ENCODE data around the gene FMO1. TPM values are rescaled to one million over a fixed set of nuclear protein-coding genes. Genes with fewer than 3 reads are reported as not detected.

FMO1 gene
- total RNA-seq, 2 experiments from 2014 or later: not detected

DNA sequence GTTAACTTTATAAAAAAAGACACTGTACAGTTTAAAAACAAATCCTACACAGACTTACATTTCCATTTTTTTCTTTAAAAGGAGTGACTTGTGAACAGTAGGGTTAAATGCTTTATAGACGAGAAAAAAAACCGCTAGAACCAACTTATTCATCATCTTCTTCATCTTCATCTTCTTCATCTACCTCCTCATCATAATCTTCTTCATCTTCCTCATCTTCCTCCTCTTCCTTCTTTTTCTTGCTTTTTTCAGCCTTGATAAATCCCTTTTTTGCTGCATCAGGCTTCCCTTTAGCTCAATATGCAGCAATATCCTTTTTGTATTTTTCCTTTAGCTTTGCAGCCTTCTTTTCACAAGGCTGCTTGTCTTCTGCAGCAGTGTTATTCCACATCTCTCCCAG, 22.5 kb downstream of the FMO1 start:
- Mint-ChIP-seq H3K4me1 (ENCODE audit: low read depth) (no peaks in the 10 kb centered on the region), H3K9me3 (no peaks in the 10 kb centered on the region), H3K4me3 (no peak overlapping the region), H3K27me3 (peaks cover 10% of the 10 kb centered on the region), H3K27ac (no peak overlapping the region), H3K36me3 (ENCODE audit: low read depth) (no peaks in the 10 kb centered on the region)
- TF ChIP-seq, protein P1, sequence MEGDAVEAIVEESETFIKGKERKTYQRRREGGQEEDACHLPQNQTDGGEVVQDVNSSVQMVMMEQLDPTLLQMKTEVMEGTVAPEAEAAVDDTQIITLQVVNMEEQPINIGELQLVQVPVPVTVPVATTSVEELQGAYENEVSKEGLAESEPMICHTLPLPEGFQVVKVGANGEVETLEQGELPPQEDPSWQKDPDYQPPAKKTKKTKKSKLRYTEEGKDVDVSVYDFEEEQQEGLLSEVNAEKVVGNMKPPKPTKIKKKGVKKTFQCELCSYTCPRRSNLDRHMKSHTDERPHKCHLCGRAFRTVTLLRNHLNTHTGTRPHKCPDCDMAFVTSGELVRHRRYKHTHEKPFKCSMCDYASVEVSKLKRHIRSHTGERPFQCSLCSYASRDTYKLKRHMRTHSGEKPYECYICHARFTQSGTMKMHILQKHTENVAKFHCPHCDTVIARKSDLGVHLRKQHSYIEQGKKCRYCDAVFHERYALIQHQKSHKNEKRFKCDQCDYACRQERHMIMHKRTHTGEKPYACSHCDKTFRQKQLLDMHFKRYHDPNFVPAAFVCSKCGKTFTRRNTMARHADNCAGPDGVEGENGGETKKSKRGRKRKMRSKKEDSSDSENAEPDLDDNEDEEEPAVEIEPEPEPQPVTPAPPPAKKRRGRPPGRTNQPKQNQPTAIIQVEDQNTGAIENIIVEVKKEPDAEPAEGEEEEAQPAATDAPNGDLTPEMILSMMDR (IDR thresholded peaks at IDR 0.05): no peak
- intact Hi-C loops (cut with micrococcal nuclease): no loop called here
- POLR2A ChIA-PET: interaction anchor here (0.7 kb wide), 1 partner anchor 121 kb away, joined by 3 read pairs; no protein-coding TSS in a partner anchor
- CTCF ChIA-PET: no interaction called here
- DNase-seq (no peak), ATAC-seq (no peak)

DNA sequence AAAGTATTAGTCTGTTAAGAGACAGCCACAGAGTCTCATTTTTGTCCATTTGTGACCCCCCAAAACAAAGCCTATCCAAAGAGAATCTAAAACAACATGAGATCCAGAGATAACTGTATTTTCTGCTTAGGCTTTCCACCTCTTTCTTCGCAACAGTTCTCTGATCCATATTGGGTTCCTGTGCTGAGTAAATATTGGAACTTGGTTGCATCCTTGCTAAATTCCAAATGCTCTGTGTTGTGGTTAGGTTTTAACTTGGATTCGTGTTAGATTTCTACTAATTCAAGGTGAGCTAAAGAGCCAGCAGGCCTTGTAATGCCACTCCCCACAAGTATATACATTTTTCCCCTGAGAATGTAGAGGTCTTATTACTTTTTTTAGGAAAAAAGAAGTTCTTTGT, 29.2 kb downstream of the FMO1 start:
- peaks cover 18% of the 10 kb centered on the region for H3K27me3 Mint-ChIP-seq
- ATAC-seq: no peak
- no peaks in the 10 kb centered on the region for H3K9me3 Mint-ChIP-seq
- H3K4me1 Mint-ChIP-seq (ENCODE audit: low read depth): no peaks in the 10 kb centered on the region
- ChIA-PET POLR2A (no interaction called here), CTCF (interaction anchor here (1.0 to 1.2 kb wide), 2 partner anchors 11 to 36 kb away, joined by 3 read pairs; no protein-coding TSS in a partner anchor)
- H3K4me3 Mint-ChIP-seq: no peak overlapping the region
- TF ChIP-seq, protein P1 (IDR thresholded peaks at IDR 0.05): no peak
- no peak overlapping the region for H3K27ac Mint-ChIP-seq
- H3K36me3 Mint-ChIP-seq (ENCODE audit: low read depth): no peaks in the 10 kb centered on the region
- no peak for DNase-seq
- intact Hi-C loops (cut with micrococcal nuclease): no loop called here

DNA sequence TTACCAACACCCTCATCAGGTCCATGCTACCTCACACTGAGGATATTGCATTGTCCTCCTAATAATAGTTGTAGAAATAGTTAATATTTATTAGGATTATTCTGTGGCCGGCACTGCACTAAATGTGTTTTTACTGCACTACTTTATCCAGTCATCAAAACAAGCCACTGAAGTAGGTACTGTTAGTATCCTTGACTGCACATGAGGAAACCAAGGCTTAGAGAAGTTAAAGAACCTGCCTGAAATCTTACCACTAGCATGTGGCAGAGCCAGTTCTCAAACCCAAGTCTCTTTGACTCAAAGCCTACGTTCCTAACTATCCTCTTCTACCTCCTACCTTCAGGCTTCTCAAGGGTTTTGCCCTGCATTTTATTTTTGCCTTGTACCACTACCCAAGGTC, 30.9 kb downstream of the FMO1 start:
- ChIA-PET POLR2A (no interaction called here), CTCF (no interaction called here)
- TF ChIP-seq, protein P1 (IDR thresholded peaks at IDR 0.05): no peak
- no peak overlapping the region for H3K4me3 Mint-ChIP-seq
- H3K27me3 Mint-ChIP-seq: peaks cover 18% of the 10 kb centered on the region
- intact Hi-C loops (cut with micrococcal nuclease): no loop called here
- H3K27ac Mint-ChIP-seq: no peak overlapping the region
- H3K9me3 Mint-ChIP-seq: no peaks in the 10 kb centered on the region
- DNase-seq: no peak
- no peaks in the 10 kb centered on the region for H3K36me3 Mint-ChIP-seq (ENCODE audit: low read depth)
- no peak for ATAC-seq
- H3K4me1 Mint-ChIP-seq (ENCODE audit: low read depth): no peaks in the 10 kb centered on the region

DNA sequence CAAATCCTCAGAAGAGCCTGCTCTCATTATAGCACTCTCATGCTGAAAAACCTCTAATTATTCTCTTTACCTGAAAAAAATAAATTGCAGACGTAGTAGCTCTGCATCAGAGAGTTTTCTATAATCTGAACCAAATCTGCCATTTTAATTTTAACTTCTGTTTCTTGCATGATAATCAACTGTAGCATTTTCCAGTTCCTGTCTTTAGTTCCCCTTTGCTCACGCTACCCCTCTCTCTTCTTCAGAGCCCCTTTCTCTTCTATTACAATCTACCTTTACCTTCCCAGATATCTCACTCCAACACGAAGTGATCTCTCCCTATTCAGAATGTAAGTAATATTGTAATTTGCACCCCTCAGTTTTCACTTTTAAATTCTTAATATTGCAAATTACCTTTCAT, 31.4 kb downstream of the FMO1 start:
- no peaks in the 10 kb centered on the region for H3K4me1 Mint-ChIP-seq (ENCODE audit: low read depth)
- CTCF ChIA-PET: no interaction called here
- no peak for DNase-seq
- H3K27me3 Mint-ChIP-seq: peaks cover 18% of the 10 kb centered on the region
- no peaks in the 10 kb centered on the region for H3K36me3 Mint-ChIP-seq (ENCODE audit: low read depth)
- TF ChIP-seq, protein P1 (IDR thresholded peaks at IDR 0.05): no peak
- no peak overlapping the region for H3K27ac Mint-ChIP-seq
- no peak for ATAC-seq
- no peaks in the 10 kb centered on the region for H3K9me3 Mint-ChIP-seq
- POLR2A ChIA-PET: no interaction called here
- H3K4me3 Mint-ChIP-seq: no peak overlapping the region
- intact Hi-C loops (cut with micrococcal nuclease): no loop called here

DNA sequence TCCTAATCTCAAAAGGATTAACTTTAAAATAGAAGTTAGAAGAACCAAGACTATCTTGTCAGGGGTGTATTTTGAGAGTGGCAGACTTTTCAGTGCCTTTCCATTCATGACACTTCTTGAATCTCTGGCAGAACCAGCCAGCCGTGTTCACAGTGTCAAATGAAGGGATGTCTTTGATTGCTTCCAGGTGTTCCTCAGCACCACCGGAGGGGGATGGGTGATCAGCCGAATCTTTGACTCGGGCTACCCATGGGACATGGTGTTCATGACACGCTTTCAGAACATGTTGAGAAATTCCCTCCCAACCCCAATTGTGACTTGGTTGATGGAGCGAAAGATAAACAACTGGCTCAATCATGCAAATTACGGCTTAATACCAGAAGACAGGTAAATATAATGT, 32.3 kb downstream of the FMO1 start:
- peaks cover 18% of the 10 kb centered on the region for H3K27me3 Mint-ChIP-seq
- no peaks in the 10 kb centered on the region for H3K9me3 Mint-ChIP-seq
- H3K4me3 Mint-ChIP-seq: no peak overlapping the region
- intact Hi-C loops (cut with micrococcal nuclease): no loop called here
- H3K36me3 Mint-ChIP-seq (ENCODE audit: low read depth): no peaks in the 10 kb centered on the region
- CTCF ChIA-PET: interaction anchor here (1.6 kb wide), 1 partner anchor 54 kb away, joined by 3 read pairs; no protein-coding TSS in a partner anchor
- no peak overlapping the region for H3K27ac Mint-ChIP-seq
- DNase-seq (no peak), ATAC-seq (no peak)
- no peaks in the 10 kb centered on the region for H3K4me1 Mint-ChIP-seq (ENCODE audit: low read depth)
- POLR2A ChIA-PET: no interaction called here
- TF ChIP-seq, protein P1 (IDR thresholded peaks at IDR 0.05): no peak

All from activated CD8-positive, alpha-beta T cell treated with anti-CD3 and anti-CD28 coated beads for 36 hours (primary cell).